Measurements from ENCODE around the gene USP34.
"Not testable (repeated sequence)": the region's sequence is repeated elsewhere in the genome, so short reads cannot be mapped to it uniquely, and the experiment has no call there.

Gene USP34

DNA sequence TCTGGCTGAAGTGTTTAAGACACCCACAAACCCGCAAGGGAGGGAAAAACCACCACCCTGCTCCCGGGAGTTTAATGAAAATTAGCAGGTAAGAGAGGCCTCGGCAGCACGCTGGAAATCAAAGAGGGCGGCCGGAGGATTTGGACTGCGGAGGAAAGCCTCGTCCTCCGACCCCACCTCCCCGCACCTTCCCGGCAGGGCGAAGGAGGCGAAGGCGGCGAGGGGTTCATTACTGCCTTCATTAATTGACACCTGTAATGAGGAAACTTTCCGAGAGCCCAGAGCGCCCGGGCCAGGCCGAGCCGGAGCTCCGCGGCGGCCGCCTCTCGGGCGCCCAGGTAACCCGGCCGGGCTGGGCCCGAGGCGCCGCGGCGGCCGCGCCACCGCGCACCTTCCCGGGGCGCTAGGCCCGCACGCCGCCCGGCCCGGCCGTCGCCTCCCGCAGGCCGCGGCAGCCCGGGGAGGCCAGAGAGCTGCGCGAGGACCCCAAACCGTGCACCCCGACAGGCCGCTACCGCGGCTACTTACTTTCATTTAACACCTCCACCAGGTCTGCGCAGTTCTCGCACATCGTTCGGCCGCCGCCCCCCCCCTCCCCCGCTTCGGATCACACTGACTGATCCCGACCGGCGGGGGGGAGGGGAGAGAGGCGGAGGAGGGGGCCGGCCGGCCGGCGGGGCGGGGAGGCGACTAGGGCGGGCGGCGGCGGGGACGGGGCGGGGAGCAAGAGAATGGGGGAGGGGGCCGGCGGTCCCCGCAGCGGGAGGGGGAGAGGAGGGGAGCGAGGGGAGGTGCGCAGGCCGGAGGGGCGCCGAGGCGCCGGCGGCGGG is 550 bp downstream of the USP34 start:
- H3K4me3 ChIP-seq (ENCODE audit: low read depth, low read length), result peak overlapping the region; percentile 90
- TF ChIP-seq, protein P1, sequence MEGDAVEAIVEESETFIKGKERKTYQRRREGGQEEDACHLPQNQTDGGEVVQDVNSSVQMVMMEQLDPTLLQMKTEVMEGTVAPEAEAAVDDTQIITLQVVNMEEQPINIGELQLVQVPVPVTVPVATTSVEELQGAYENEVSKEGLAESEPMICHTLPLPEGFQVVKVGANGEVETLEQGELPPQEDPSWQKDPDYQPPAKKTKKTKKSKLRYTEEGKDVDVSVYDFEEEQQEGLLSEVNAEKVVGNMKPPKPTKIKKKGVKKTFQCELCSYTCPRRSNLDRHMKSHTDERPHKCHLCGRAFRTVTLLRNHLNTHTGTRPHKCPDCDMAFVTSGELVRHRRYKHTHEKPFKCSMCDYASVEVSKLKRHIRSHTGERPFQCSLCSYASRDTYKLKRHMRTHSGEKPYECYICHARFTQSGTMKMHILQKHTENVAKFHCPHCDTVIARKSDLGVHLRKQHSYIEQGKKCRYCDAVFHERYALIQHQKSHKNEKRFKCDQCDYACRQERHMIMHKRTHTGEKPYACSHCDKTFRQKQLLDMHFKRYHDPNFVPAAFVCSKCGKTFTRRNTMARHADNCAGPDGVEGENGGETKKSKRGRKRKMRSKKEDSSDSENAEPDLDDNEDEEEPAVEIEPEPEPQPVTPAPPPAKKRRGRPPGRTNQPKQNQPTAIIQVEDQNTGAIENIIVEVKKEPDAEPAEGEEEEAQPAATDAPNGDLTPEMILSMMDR (IDR thresholded peaks at IDR 0.05; ENCODE audit: low read depth, low read length), result no peak
- DNase-seq (ENCODE audit: low read depth, low spot score), result peak; percentile 78
- in situ Hi-C loops (cut with HindIII; ENCODE audit: low sequenced_read_pairs), result no loop called here

DNA sequence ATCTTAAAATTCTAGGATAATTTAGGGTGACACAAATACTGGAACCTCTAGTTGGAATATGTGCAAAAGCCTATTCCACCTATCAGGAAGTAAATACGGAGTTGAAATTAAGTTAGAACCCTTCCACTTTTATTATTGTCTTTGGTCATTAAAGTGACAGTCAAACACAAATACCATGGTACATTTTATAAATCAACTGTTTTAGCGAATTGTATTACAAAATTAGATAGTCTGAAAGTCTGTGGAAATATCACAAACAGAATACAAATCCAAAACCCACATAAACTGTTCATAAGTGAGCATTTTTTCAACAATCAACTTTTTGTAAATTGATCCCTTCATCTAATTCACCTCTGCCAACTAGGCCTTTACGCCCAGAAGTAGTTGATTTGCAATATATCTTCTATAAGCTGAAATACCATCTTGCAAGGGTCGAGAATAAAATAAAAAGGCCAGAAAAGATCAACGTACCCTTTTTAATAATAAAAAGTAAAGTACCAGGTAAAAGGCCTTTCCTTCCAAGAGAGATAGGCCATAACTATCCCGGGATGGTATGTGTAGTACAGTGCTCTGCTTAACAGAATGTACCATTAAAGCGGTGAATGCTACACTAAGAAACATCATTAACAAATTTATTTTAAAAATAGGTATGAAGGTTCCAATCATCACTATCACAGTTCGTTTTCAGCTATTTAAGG is 1.3 kb downstream of the USP34 start:
- in situ Hi-C loops (cut with HindIII; ENCODE audit: low sequenced_read_pairs), result no loop called here
- peak; percentile 55 for DNase-seq (ENCODE audit: low read depth, low spot score)
- TF ChIP-seq, protein P1 (IDR thresholded peaks at IDR 0.05; ENCODE audit: low read depth, low read length), result no peak
- H3K4me3 ChIP-seq (ENCODE audit: low read depth, low read length), result peak overlapping the region; percentile 90

DNA sequence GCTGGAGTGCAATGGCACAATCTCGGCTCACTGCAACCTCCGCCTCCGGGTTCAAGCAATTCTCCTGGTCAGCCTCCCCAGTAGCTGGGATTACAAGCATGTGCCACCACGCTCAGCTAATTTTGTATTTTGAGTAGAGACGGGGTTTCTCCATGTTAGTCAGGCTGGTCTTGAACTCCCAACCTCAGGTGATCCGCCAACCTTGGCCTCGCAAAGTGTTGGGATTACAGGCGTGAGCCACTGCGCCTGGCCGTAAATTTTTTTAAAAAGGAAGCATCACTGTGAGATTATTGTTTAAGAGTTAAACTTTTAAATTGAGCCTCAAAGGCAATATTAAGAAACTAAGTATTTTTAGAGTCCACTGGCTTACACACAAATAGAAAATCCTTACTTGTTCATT is 2.7 kb downstream of the USP34 start:
- H3K4me3 ChIP-seq (ENCODE audit: low read depth, low read length); in situ Hi-C loops (cut with HindIII; ENCODE audit: low sequenced_read_pairs); DNase-seq (ENCODE audit: low read depth, low spot score): not testable (repeated sequence)

DNA sequence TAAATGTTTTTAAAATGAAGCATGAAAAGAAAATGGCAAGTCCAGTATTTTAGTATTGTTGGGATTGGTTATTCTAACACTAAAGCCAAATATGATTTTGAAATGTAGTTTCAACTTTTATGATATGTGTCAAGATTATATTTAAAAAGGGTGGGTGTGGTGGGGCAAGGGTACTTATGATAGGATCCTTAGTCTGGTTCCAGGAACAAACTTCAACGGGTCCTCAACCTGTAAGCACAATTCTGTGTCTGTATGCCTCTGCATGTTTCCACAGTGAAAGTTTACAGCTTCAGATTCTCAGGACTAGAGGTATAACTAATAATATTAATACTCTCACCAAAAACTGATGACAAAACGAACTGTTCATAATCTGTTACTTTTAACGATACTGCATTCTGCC is 5.8 kb downstream of the USP34 start:
- TF ChIP-seq, protein P1 (IDR thresholded peaks at IDR 0.05; ENCODE audit: low read depth, low read length), result no peak
- in situ Hi-C loops (cut with HindIII; ENCODE audit: low sequenced_read_pairs), result no loop called here
- no peak for DNase-seq (ENCODE audit: low read depth, low spot score)
- H3K4me3 ChIP-seq (ENCODE audit: low read depth, low read length), result no peak overlapping the region

DNA sequence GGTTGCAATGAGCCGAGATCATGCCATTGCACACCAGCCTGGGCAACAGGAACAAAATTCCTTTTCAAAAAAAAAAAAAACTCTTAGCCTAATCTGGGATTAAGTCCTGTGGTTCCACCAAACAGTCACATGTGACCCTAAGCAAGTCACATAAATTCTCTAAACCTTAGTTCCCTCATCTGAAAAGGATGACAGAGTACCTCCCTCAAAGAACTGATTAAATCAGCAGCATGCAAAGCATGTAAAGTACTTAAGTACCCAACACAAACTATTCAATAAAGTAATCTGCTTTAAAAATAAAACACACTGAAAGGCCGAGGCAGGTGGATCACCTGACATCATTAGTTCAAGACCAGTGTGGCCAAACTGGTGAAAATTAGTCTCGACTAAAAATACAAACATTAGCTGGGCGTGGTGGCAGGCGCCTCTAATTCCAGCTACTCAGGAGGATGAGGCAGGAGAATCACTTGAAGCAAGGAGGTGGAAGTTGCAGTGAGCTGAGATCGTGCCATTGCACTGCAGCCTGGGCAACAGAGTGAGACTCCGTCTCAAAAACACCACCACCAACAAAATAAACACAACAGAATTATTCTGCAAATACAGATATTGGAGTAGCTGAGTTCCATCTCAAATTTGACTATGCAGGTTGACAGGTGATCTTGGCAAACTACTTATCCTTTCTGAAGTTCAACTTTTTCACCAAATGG is 7.0 kb downstream of the USP34 start:
- TF ChIP-seq, protein P1 (IDR thresholded peaks at IDR 0.05; ENCODE audit: low read depth, low read length), result no peak
- in situ Hi-C loops (cut with HindIII; ENCODE audit: low sequenced_read_pairs), result no loop called here
- H3K4me3 ChIP-seq (ENCODE audit: low read depth, low read length), result no peak overlapping the region

DNA sequence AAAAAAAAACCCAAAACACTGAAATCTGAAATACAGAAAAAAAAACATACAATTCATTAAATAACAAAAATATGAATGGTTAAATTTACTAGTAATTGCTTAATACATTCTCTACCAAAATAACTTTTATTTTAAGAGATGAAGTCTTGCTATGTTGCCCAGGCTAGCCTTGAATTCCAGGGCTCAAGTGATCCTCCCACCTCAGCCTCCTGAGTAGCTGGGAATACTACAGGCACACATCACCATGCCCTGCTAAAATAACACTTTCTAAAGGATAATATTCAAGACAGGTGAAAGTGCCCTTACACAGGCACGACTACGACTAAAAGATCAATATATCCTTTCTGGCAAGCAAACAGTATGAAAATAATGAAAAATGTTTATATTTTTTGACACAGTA is 9.5 kb downstream of the USP34 start:
- no peak for DNase-seq (ENCODE audit: low read depth, low spot score)
- in situ Hi-C loops (cut with HindIII; ENCODE audit: low sequenced_read_pairs), result no loop called here
- TF ChIP-seq, protein P1 (IDR thresholded peaks at IDR 0.05; ENCODE audit: low read depth, low read length), result no peak
- no peak overlapping the region for H3K4me3 ChIP-seq (ENCODE audit: low read depth, low read length)

More for the DNA sequence above, 7.0 kb downstream of the USP34 start:
- no peak for DNase-seq (ENCODE audit: low read depth, low spot score)
